ENCODE measurements around the gene TBX3. TPM values are rescaled to one million over a fixed set of nuclear protein-coding genes. Genes with fewer than 3 reads are reported as not detected.
A peak's percentile ranks its signal among the peaks of the same experiment; 100 is the strongest.

The TBX3 gene
- total RNA-seq, 1 donor from 2014 or later = 2.0 TPM

- Histone ChIP-seq H3K27ac (ENCODE audit: low read depth, low read length) (no peak overlapping the region), H3K9ac (ENCODE audit: low read length) (no peak overlapping the region), H3K36me3 (ENCODE audit: insufficient read depth, low read length) (no peaks in the 10 kb centered on the region), H4K20me1 (ENCODE audit: insufficient read depth, low read length) (no peaks in the 10 kb centered on the region), H3K27me3 (ENCODE audit: insufficient read depth, low read length) (no peaks in the 10 kb centered on the region), H3K79me2 (ENCODE audit: insufficient read depth, low read length) (no peaks in the 10 kb centered on the region), H3K4me1 (ENCODE audit: insufficient read depth, low read length) (peaks cover 25% of the 10 kb centered on the region), H2AFZ (ENCODE audit: low read depth, low read length) (no peak overlapping the region), H3K4me2 (ENCODE audit: low read length) (no peak overlapping the region), H3K9me3 (ENCODE audit: insufficient read depth, low read depth, low read length) (no peaks in the 10 kb centered on the region), H3K4me3 (ENCODE audit: insufficient read depth, low read depth, low read length) (no peak overlapping the region)
- no peaks in the 10 kb centered on the region for H3K9me3 Mint-ChIP-seq (ENCODE audit: unreplicated experiment)
- H3K27ac Mint-ChIP-seq (ENCODE audit: unreplicated experiment) = no peak overlapping the region
- H3K27me3 Mint-ChIP-seq (ENCODE audit: low read depth, unreplicated experiment) = peaks cover 22% of the 10 kb centered on the region
- DNase-seq (ENCODE audit: low read depth) (no peak), FAIRE-seq (no peak)
- H3K4me3 Mint-ChIP-seq (ENCODE audit: unreplicated experiment) = no peak overlapping the region
- no peaks in the 10 kb centered on the region for H3K36me3 Mint-ChIP-seq (ENCODE audit: low read depth, unreplicated experiment)
- peaks cover 7% of the 10 kb centered on the region for H3K4me1 Mint-ChIP-seq (ENCODE audit: low read depth, unreplicated experiment)
- TF ChIP-seq CTCF (IDR thresholded peaks at IDR 0.05; ENCODE audit: insufficient read depth, low read depth, low read length) (no peak), EZH2 (IDR thresholded peaks at IDR 0.05; ENCODE audit: insufficient read depth, low read length) (no peak)
Observed at GRCh38 chr12:114659084-114659483, 24.9 kb downstream of the TBX3 start.

- no peak for FAIRE-seq
Observed at GRCh38 chr12:114658002-114658441, 26.0 kb downstream of the TBX3 start.

More at GRCh38 chr12:114658002-114658441, 26.0 kb downstream of the TBX3 start:
- Histone ChIP-seq H3K79me2 (ENCODE audit: insufficient read depth, low read length) (no peaks in the 10 kb centered on the region), H3K27ac (ENCODE audit: low read depth, low read length) (no peak overlapping the region), H3K4me1 (ENCODE audit: insufficient read depth, low read length) (peaks cover 25% of the 10 kb centered on the region), H4K20me1 (ENCODE audit: insufficient read depth, low read length) (no peaks in the 10 kb centered on the region), H3K27me3 (ENCODE audit: insufficient read depth, low read length) (no peaks in the 10 kb centered on the region), H3K9me3 (ENCODE audit: insufficient read depth, low read depth, low read length) (no peaks in the 10 kb centered on the region), H2AFZ (ENCODE audit: low read depth, low read length) (peak overlapping the region; percentile 58), H3K36me3 (ENCODE audit: insufficient read depth, low read length) (no peaks in the 10 kb centered on the region), H3K4me2 (ENCODE audit: low read length) (peak overlapping the region; percentile 9), H3K9ac (ENCODE audit: low read length) (no peak overlapping the region), H3K4me3 (ENCODE audit: insufficient read depth, low read depth, low read length) (no peak overlapping the region)
- Mint-ChIP-seq H3K9me3 (ENCODE audit: unreplicated experiment) (peaks cover 5% of the 10 kb centered on the region), H3K27ac (ENCODE audit: unreplicated experiment) (no peak overlapping the region), H3K4me3 (ENCODE audit: unreplicated experiment) (no peak overlapping the region), H3K36me3 (ENCODE audit: low read depth, unreplicated experiment) (no peaks in the 10 kb centered on the region), H3K4me1 (ENCODE audit: low read depth, unreplicated experiment) (peaks cover 7% of the 10 kb centered on the region), H3K27me3 (ENCODE audit: low read depth, unreplicated experiment) (peaks cover 20% of the 10 kb centered on the region)
- DNase-seq (ENCODE audit: low read depth) = no peak
- no peak for TF ChIP-seq CTCF (IDR thresholded peaks at IDR 0.05; ENCODE audit: insufficient read depth, low read depth, low read length)
- no peak for TF ChIP-seq EZH2 (IDR thresholded peaks at IDR 0.05; ENCODE audit: insufficient read depth, low read length)
